Dedifferentiated amniotic fluid mesenchymal stem cell (primary cell): ENCODE results near the gene CDON.
A peak's percentile ranks its signal among the peaks of the same experiment; 100 is the strongest.

Experiments
- DNase-seq: peaks from one replicate; pipeline ENCODE4 v3.0.0-alpha.2; 2016; ENCODE audit errors: extremely low spot score

Gene CDON

DNA sequence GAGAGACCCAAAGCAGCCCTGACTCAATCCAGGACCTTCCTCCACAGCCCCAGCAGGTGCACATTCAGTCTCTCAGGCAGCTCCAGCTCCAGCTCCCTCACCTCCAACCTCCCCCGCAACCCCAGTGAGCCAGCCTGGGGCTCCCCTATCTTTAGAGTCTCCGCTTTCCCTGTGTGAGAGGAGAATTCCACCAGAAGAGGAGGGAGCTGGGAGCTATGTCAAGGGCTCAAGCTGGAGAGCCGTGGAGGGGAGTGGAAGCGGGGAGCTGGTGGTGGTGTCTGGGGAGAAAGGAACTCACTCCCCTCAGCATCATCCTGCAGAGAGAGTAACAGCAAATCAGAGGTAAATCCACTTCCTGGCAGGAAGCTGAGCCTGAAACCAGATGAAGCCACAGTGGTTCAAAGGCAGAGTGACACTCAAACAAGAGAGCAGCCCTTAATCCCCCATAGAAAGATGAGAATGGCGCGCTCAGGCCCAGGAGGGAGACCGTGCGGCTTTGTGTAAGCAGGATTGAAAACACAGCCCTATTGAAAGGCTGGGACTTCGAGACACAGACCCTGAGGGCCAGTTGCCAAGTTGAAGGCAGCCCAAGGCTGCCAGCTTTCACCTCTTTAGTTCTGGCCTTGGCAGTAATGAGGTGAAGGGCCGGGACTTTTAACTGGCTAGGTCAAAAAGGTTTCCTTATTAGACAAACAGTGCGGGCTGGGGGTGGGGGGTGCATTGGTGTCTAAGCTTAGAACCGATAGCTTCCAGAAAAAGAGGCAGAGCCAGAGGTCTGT lies 21.4 kb upstream of the CDON start:
- no peak for DNase-seq

DNA sequence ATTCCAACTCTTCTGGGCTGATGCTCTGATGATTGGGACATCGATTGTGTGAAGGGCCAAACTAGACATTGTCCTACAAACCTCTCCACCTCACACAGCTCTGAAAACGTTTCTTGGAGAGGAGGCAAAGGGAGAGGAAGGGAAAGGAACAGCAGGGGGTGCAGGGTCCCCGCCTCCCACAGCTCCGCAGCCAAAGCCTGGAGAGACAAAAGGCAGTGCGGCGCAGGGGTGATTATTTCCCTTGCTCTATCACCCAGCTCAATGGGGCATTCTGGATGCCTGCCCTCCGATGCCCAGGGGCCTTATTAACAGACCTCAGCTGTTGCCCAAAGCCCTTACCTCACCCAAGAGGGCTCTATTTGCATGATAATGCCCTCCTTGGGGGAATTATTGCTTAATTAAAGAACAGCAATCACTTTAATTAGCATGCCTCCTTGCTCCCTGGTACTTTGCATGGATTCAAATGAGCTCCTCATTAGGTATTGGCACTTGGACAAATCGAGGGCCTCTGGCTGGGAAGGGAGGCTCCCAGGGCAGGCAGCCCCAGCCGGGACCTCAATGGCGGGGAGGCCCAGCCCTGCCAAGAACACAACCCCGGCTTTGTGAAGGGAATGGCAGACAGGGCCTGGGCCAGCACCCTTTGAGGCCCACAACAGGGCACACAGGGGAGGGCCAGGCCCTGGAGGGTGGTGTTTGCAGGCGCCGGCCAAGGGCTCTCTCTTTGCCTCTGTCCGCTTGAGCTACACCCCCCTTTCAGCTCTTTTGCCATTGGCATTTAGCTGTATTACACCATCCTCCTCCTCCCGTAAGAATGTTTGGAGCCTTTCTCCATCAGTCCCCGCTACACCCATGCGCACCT lies 19.8 kb upstream of the CDON start:
- no peak for DNase-seq

DNA sequence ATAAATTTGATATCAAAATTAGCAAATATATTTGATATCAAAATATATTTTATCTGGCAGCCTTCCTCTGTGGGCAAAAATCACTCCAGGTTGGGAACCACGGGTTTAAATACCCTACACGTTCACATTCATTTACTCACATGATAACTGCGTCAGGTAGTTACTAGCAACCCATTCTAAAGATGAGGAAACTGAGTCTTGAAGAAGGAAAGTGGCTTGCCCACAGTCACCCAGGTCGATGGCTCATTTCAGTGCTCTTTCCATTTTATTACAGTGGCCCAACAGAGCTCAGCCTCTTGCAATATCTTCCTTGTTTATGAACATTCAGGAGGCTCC lies 19.2 kb upstream of the CDON start:
- no peak for DNase-seq

DNA sequence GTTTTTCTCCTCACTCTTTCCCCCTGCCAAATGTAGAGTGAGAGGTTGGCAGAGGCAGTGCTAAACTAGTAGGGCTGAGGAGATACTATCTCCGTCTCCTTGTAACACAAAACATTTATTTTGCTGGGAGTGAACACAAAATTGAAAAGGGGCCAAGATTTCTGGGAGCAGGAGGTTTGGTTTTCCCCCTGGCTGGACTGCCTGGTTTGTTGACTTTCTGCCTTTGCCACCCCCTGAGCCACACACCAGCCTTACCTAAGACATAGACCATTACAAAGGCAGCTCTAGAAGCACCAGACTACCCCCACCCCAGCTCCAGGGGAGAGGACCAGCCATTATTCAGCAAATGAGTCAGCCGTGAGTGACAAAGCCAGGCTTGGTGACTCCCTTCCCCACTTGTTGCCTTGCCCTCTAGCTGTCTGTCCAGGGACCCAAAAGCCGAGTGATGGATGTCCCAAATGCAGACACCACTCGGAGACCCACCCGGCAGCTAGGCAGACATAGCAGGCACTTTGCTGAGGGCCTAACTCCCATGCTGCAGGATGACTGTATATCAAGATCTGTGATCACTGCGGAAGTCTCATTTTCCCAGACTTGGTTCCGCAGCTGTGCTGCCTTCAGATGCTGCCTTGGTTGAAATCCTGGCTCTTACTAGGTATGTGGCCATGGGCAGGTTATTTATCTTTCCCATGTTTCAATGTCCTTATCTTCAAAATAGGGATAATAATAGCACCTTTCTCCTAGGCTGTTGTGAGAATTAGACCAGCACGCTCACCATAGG lies 17.7 kb upstream of the CDON start:
- DNase-seq: no peak

DNA sequence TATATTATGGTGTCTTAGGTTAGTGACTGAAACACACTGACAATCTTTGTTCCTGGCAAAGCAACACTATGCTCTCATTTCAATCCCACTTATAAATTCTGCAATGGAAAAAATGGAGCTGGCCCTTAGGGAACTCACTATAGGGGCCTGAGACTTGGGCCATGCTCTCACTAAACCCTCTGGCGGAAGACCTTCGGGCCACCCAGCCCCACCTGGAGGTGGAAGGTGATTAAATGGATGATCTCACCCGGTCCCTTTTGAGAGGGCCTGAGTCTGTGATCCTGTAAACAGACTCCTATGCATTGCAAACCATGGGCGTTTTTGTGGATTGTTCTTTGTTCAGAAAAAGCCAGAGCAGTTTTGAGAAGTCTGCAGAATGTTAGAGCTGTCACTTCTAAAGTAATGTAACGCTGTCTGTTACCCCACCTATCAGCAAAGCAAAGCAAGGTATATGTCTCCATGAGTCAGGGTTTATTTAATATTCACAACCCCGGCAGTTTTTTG lies 17.0 kb upstream of the CDON start:
- DNase-seq: no peak

DNA sequence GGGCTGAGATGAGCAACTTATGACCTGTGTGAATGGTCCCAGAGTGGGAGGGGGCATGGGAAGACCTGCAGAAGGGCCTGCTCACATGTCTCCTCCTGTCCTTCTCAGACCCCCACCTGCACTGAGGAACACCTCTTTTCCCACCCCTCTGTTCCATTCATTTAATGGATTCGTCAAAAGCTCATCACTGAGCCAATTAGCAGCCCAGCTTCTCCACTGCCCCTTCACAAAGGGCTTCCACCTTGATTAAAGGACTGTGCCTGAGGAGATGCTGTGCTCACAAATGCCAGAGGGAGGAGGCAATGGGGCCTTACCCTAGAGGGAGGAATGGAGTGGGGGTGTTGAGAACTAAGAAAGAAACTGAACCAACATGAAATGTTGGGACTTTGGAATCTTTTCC lies 14.0 kb upstream of the CDON start:
- DNase-seq: no peak

DNA sequence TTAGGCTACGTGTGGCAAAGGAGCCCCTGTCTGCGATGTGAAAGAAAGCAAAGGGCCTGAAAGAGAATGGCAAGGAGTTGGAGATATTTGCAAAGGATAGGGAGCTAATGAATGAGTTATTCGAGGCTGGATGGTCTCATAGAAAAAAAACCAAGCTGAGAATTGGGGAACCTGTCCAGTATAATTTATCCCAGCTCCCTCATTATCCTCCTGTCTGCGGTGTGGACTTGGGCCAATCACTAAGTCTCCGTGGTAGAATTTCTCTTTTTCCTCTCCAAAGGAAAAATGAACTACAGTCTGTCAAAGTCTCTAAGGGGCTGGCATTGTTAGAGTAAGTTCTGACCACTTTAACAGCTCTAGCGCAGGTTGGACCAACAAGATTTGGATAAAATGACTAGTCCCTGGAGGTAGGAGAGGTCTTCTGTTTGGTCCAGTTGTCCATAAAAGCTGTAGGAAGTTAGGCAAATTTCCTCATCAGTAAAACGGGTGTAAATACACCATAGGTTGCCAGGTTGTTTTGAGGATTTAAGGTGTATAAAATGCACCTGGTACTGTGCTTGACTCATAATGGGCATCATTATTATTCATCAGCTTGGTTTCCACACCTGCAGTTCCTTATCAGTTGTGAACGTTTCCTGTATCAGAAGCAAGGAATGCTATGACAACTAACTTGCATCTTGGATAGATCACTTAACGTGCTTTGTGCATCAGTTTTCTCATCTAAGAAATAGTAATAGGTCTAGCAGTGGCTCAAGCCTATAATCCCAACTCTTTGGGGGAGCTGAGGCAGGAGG lies 10.3 kb upstream of the CDON start:
- no peak for DNase-seq

DNA sequence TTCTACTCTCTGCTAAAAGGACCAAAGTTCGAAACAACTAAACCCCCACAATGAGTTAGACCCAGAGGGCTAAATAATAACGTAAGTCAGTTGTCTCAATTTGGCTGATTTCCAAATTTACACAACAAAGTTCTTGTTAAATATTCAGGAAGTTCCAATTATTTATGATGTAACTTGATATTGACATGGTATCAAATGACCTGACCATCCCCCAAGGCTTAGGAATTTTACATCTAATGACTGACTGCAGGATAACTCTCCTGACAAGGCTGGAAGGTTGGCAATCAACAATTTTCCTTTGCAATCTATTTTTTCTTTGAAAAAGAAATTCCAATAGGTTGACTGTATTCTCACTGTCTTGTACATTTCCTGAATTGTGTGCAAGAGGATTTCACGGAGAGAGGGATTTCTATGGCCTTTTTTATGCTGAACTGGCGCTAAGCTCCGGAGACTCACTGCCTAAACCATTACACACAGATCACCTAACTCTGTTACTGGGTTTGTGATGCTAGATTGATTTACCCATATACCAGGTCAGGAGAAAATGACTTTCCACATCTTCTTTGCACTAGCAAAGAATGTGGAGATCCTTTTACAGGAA lies 9.6 kb upstream of the CDON start:
- DNase-seq: no peak

DNA sequence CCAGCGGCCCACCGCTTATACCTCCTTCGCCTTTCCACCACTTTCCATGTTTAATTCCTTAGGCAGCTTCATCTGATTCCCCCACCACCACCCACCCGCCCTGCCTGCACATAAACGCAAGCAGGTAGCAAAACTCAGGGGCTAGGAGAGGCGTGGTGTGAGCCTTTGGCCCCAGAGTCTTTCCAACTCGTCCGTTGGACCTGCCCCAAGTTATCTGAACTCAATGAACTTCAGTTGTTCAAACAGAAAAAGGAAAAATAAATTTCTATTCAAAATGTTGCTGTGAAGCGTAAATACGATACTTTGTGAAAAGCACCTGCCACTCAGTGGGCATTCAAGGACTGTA lies 814 bp upstream of the CDON start:
- no peak for DNase-seq

DNA sequence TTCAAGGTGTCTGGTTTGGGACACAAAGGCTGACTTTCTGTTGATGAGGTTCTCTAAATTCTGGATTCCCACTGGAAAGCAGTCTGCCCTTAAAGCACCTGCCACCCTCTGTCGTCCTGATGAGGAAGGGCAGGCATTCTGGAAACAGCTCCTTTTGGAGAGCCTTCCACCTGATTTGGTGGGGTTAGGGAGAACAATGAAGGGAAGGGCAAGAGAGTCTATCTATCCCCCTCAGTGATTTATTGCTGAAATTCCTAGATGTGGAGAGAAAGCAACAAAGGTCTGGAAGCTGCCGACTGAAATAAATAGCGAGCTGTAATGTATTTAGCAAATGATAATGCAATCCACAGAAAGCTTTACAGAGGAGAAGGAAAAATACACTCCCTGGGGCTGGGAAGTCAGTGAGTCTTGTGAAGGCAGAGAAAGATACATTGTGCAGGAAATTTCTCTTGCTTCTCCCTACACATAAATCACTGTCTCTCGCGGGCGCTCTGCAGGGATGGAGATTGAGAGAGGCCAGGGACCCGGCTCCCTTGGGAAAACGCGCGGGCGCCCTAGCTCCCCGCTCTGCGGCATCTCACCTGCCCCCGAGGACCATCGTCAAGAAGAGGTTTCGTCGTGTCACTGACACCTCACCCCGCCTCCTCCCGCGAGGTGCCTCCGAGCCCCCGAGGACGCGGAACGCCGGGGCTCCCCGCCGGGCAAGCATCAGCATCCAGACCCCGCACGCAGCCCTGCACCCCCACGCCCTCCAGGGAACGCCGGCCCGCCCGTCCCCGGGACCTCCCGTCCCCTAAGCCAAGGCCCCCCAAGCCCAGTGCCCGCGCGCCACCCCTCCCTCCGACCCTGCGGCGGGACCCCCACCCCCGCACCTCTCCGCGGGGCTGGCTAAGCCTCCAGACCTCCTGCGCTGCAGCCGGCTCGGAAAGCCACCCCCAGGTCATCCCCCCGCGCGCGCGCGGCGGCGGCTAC lies 673 bp downstream of the CDON start:
- DNase-seq: peak; percentile 45

DNA sequence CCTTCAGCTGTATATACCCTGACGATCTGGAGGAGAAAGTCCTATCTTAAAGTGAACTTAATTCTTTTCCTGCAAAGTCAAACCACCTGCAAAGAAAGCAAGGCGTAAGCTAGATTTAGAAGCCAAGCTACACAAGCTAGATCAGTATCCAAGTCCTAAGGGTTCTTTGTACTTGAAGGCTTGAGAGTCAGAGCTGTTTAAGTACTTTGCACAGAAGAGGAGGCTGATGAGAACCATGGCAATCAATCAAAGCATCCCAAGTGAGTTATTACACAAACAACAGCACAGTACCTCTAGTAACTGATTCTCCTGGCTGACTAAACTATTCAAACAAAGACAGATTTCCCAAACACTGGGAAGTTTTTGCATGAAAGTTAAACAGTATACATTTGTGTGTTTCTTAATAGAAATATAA lies 1.9 kb downstream of the CDON start:
- no peak for DNase-seq

DNA sequence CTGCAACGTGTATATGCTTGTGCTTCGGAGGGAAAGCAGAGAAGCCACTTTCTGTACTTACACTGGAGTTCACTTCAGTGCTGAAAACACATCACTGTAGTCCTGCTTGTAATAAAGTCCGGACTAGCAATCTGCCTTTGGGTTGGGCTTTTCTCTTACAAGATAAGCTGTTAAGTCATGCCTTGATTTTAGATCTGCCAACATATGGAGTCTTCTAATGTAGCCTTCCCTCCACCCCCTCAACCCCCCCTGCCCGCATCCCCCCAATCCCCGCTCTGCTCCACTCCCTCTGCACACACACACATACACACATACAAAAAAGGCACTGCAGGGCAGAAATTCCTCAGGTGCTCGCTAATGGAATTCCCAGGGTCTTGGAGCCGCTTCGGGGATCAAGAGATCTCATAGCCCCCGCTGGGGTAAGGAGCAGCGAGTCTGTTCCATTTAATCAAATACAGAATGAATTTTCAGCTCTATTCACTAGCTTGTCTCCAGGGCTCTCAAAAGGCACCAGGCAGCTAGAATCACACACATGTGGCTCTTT lies 3.4 kb downstream of the CDON start:
- no peak for DNase-seq

DNA sequence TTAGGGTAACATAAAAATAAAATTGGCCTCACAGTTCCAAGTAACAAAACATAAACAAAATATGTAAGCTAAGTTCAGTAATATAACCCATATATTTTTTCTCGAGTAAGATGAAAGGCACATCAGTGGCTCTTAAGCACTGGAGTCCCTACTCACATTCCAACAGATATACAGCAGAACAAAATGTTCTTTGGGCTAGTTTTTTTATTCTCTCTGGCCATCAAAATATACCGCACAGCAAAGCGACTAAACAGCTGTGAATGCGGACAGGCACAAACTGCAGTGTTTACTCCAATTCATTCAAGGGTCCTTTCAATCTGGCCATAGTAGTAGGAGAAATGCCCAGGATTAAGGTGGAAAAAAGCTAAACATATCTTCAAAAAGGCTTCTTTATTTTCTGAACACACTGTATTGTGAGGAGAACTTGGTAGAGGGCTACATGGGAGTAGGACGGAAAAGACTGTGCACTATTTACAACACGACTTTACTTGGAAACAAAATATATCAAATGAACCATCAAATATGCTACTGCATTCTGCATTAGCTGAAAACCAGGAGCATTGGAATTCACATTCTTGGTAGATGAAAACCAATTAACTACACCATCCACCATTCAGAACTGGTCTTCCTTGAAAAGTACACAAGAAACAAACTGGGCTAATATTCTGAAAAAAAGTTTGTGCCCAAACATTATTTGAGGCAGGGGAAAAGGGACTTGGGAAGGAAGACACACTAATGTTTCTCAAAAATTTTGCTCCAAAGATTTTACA lies 4.4 kb downstream of the CDON start:
- no peak for DNase-seq

DNA sequence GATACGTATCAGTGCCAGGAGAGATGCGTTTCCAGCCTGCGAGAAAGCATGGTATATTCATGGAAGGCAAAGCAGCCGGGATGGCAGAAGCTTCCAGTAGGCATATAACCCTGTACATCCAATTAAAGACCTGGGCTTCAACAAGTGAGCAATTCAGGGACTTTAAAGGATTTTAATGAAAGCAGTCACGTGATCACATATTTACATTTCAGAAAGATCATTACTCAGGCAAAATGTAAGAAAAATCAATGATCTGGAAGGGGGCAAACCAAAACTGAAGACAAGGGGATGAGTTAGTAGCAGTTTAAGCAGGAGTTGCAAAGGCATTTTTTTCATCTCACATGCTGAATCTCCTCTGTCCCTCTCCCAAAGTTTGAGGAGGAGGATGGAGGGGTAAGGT lies 7.8 kb downstream of the CDON start:
- no peak for DNase-seq

DNA sequence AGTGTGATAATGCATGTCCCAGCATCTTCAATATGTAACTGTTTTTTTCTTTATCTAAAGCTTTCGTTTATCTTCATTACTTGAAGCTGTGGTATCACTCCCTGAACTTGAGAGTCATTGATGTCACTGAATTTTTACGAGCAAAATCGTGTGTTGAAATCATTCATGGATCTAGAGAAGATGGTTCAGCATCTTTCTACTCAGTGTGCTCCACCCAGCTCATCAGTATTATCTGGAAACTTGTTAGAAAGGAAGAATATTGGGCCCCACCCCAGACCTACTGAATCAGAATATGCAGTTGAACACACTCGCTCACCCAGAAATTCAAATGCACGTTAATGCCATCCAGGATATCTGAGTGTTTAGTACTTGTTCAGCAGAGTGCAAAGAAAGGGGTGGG lies 8.3 kb downstream of the CDON start:
- DNase-seq: no peak

DNA sequence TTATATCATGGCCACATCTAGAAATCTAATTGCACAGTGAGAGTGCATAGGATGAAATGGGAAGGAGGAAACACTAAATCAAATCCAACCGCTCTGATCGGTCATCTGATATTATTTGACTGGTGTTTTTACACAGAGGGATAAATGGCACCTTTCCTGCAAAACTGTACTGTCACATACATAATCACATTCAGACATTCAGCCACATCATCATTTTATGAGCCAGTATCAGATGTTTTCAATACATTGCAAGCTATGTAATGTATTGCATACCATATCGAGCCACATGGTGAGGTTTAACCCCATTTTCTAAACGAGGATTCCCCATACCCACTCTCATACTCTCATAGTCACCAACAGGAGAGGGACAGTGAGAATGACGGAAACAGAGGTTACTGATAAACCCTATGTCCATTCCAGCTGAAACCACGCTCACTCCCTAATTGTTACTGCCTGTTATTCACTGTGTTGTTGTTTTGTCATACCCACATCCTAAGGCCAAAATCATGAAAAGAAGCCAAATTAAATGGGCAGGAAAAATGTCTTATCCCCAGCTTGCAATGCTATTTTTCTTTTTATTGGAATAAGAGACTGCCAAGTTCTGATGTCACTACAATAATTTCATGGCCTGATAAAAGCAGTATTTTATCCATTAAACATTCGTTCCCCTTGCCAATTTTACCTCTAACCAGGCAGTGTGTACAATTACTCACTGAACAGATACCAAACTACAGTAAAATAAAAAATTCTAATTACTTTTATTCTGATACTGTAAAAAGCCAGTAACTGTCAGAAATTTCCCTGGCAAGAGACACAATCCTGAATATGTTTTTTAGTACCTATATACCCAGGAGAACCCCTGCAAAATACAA lies 9.0 kb downstream of the CDON start:
- DNase-seq: no peak

DNA sequence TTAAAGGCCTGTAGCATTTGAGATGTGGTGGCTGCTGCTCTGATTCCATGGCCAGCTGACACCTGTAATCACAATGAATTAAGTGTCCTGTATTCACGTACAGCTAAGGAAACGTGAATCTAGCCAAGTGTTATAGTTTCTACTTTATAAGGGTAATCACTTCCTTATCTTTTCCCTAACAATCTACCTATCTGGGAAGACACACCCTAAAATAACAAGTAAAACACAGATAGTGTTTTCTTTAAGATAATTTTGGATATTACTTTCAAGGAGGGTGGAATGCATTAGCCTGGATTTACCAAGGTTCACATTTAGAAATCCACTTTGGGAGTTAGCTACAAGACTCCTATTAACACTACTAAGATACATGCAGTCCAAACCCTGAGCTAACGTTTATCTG lies 11.5 kb downstream of the CDON start:
- DNase-seq: no peak

DNA sequence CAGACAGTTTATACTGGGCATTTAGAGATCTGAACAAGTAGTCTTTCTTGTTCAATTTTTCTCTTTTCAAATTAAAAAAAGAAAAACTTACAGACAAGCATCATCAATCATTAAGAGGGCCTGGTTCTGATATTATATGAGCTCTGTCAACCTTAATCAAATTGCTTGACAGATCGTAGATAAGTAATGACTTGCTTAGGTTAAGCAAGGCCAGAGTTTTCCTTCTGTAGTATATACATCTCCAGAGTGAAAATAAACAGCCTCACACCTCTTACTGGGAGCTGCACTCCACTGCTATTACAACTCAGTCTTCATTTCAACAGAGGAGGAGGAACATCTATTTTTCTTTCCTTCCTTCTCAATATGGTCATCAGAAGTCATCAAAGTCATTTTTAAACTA lies 13.5 kb downstream of the CDON start:
- DNase-seq: no peak
